NCI-H446 treated with DMSO at 0.1 percent for 48 hours (cell line): ENCODE results near the gene ARL8A.
"Not testable (repeated sequence)": the region's sequence is repeated elsewhere in the genome, so short reads cannot be mapped to it uniquely, and the experiment has no call there.

Experiments used
- DNase-seq: peaks from one replicate; lab custom pipeline; 2025; lab: John Stamatoyannopoulos, UW

Gene ARL8A

DNA sequence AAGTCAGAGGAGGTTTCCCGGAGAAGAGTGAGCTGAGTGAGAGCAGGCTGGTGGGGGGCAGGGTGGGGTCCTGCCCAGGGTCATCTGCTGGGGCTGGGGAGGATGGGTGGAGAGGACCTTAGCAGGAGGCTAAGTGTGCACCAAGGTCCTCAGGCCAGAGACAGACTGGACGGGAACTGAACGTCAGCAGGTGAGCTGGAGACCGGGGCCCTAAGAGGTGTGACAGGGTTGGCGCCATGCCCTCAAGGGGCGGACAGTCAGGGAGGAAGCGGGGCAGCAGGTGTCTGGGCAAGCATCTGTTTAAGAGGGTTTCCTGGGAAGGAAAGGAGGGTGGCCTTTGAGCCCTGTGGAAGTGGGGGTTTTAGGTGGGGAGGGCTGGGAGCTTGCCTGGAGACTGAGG is 29.5 kb upstream of the ARL8A start:
- no peak for DNase-seq

DNA sequence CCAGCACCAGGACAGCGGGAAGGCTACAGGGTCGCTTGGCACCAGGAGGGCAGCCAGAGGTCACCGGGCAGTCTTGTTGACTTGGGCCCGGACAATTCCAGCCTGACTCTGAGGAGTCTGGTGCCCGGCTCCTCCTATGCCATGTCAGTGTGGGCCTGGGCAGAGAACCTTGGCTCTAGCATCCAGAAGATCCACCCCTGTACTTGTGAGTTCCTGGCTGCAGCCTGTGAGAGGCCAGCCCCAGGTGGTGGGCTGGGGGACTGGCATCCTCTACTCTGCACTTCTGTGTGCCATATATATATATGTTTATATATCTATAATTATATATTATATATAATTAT is 27.4 kb upstream of the ARL8A start:
- no peak for DNase-seq

DNA sequence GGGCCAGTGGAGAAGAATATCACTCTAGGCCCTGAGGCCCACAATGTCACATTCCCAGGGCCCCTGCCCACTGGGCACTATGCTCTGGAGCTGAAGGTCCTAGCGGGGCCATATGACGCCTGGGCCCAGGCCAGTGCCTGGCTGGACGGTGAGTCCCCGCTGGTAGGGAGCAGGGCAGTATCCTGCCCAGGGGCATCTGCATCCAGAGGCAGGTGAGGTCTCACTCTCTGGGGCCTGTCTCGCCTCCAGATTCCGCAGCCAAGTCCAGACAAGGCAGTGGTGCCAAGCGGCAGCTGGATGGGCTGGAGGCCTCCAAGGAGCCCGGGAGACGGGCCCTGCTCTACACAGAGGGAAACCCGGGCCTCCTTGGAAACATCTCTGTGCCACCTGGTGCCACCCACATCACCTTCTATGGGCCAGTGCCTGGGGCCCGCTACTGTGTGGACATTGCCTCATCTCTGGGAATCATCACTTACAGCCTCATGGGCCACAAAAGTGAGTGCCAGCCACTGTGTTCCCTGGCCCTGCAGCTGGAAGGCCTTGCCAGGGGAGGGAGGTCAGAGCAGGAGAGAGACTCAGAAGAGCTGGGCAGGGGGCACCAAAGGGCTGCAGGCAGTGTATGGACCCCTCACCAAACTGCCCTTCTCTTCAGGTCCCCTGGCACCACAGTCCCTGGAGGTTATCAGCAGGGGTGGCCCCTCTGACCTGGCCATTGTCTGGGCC is 26.9 kb upstream of the ARL8A start:
- no peak for DNase-seq

DNA sequence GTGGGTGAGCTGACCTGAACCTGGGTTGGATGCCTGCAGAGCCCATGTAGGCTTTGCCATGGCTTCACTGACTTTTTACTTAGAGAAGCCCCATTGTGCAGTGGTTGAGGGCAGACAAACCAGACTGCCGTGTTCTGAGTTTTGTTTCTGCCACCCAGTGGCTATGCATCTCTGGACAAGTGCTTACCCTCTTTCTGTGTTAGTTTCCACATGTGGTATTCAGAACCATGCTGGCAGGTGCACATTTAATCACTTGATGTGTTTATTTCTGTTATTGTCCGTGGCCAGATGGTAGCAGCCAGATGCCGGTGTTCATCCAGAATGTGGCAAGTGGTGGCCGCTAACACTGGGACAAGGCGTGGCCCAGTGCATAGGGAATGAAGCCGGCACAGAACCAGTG is 26.2 kb upstream of the ARL8A start:
- no peak for DNase-seq

DNA sequence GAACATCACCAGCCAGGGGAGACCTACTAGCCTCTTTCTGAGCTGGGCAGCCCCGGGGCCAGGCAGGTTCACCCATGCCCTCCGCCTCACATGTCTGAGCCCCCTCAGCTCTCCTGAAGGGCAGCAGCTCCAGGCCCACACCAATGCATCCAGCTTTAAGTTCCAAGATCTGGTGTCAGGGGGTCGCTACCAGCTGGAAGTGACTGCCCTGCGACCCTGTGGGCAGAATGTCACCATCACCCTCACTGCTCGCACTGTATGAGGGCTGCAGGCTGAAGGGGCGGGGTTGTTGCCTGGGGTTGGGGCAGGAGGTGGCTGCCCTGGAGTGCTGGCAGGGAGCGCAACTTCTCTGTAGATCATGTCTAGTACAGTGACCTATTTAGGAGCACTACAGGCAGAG is 24.3 kb upstream of the ARL8A start:
- no peak for DNase-seq

DNA sequence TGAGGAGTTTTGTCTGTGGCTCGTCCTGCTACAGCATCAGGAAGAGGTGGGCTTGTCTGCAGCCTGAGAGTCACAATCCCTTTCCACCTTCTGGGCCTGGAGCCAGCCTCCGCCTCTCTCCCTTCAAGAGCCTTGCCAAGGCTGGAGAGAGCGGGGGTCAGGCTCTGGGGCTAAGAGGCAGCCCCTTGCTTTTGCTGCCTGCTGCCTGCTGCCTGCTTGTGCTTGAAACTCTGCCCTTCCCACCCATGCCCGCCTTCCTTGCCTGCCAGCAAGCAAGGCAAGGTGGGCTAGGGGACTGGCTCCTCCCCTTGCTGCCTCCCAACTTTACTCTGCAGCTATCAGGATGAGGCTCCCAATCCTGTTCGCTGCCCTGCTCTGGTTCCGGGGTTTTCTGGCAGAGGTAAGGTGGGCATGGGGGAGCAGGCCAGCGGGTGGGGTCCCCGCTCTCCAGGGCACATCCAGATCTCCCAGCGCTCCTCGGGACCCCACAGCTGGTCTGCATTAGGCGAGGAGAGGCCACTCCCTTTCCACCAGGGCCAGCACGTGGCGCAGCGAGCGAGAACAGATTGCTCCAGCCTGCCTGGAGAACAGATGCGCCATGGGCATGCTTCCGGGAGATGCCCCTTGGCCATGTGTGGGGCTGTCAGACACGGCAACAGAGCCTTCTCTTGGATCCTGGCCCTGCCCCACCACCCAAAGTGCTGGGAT is 23.3 kb upstream of the ARL8A start:
- peak; percentile 61 for DNase-seq

DNA sequence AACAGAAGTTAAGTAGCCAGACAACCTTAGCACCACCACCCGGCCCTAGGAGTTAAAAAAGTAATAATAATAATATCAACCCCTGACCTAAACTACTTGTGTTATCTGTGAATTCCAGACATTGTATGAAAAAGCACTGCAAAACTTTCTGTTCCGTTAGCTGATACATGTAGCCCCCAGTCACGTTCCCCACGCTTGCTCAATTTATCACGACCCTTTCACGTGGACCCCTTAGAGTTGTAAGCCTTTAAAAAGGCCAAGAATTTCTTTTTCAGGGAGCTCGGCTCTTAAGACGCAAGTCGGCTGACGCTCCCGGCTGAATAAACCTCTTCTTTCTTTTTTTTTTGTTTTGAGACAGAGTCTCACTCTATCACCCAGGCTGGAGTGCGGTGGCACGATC is 22.5 kb upstream of the ARL8A start:
- DNase-seq = not testable (repeated sequence)

DNA sequence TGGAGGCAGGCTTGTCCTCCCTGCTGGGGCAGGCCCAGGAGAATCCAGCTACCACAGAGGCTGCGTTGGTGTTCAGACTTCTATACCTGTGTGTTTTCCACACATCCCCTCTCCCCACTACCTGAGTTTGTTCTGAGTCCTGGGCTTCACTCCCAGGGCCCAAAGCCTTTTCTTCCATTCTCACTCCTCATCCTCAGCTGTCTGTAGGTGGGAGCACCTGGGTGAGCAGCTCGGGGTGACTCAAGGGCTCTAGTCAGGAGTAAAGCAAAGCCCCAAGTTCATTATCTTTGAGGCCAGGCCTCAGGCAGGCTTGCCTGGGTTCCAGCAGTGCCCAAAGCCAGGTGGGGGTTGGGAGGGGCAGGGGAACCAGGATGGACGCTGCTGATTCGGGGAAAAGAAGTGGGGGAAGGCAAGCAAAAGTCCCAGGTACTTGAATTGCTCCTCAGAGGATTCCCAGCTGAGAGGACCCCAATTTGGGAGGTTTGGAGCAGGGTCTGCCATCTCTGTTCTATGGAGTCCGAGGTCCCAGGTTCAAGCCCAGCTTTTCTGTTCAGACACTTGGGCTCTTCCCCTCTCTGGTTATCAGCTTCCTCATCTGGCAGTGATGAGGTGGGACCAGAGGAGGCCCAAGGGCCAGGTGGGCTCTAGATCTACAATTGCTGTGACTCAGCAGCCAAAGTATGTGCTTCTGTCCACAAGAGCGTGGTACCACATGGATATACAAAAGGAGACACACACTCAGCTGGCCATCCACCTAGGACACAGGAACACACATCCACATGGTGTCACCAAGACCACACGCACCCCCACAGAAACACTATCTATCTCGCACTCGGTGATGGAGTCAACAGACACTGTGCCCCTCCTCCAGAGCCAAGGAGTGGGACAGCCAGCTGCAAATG is 21.7 kb upstream of the ARL8A start:
- no peak for DNase-seq

DNA sequence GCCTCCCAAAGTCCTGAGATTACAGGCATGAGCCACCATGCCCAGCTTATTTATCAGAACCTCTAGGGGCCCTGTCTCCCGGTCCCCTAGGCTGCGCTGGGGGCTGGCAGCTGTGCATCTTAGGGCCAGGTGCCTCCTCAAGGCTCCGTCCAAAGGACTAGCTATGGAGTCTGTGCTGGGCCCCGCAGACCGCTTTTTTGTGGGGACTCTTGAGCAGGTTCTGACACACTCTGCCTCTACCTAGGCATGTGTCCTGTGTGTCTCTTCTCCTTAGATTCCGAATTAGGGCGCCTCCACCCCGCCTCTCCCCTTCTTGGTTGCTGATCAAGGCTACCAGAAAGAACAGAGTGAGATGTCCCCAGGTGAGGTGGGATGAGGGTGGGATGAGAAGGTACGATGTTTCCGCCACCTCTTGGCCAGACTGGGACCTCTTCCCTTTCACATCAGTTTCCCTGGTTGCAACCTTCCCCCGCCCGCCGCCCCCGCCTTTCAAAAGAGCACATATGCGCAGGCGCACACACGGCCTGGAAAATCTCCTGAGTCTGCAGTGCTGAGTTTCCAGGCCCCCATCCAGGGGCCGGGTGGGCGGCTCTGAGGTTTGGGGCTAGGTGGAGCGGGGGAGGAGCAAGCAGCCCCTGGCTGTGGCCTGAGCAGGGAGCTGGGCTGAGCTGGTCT is 20.9 kb upstream of the ARL8A start:
- DNase-seq = no peak

DNA sequence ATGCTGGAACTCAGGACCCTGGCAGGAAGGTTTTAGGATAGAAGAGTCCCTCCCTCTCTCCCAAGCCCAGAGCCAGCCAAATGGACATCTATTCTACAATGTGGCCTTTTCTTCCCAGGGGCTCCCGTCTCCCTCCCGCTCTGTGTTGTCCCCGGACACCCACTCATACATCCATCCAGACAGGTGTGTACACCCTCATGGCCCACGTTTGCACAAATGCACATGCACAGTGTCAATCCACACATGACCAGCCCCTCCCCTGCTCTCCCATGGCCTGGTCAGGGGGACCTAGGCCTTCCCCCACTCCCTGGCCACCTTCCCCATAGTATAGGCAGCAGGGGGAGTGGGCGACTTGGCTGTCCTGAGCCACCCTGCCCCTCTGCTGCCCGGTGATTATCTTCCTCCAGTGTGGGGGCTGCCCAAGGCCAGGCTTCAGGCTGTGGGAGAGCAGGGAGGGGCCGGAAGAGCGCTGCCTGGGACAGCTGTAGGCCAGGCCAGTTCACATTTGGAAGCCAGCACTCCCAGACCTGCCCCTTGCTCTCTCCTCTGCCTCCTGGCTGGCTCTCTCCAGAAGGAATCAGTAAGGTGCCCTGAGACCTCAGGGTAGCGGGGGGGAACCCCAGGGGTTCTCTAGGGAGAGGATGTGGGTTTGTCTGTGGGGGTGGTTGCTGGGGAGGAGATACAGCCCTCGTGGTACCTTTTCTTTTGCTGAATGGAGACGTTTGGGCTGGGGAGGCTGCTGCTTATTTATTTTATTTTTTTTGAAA is 19.9 kb upstream of the ARL8A start:
- DNase-seq = no peak

DNA sequence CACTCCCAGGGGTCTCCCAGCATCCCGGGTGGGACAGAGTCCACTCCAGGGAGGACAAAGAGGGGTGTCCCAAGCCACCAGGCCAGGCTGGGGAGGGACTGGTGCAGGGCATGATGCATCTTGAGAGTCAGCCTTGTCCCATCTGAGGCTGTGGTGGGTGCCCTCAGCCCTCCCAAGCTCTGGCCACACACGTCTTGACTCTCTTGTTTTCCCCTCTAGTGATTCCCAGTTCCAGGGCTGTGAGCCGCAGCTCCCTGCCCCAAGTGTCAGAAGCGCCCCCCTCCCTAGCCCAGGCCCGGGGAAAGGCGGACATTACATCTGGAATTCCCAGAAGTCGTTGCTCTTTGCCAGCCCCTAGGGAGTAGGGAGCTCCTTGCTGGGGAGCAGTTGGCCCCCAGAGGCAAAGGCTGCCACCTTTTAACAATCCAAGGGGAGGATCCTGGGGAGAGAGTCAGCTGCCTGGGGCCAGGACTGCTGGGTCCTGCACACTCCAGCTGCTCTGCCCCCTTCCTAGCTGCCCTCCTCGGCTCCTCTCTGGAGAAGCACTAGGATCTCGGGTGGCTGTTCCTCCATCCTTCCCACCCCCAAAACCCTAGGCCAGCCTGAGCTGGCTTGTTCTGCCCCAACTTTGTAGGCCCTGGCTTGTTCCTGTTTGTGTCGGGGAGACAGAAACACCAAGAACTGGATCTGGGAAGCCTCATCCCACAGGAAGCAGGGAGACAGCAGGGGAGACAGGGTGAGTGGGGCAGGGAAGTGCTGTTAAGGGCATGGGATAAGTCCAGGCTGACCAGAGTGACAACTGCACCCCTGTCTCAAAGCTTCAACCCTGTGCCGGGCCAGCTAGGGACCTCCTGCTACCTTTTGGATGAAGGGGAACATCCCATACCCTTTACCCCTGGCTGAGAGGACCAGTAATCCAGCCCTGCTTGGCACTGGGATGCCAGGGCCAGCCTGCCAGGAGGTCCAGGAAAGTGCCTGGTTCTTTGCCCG is 19.0 kb upstream of the ARL8A start:
- no peak for DNase-seq

DNA sequence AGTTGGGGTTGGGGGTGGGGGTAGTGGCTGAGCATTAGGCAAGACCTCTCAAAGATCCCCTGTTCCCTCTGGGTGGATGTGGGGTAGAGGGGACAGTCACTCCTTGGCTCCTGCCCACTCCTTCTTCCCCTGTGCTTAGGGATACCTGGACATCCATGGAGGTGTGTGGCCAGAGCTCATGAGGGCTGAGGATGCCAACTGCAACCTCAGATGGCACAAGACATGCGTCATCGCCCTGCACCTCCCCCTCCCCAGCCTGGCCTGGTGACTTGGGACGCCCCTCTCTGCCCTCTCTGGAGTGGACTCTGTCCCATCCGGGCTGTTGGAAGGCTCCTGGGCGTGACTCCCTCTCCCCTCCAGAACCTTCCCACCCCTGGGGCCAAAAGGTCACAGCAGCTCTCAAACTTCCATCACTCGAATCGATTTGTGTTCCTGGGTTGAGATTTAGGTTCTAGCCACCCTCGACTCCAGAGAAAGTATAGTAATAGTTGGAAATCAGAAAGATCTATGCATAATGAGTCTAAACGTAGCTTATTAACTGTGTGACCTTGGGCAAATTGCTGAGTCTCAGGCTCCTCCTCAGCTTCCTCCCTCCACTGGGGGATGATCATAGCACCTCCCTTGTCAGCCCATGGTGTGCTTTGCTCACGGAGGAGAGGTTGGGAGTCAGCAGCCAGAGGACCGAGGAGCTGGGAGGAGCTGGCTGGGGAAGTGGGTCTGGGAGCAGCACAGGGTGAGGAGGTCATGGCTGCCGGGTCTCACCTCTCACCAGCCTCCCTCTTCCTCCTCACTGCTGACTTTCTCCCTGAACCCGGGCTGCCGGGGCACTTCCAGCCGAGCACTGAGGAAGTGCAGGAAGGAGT is 18.1 kb upstream of the ARL8A start:
- DNase-seq = no peak

DNA sequence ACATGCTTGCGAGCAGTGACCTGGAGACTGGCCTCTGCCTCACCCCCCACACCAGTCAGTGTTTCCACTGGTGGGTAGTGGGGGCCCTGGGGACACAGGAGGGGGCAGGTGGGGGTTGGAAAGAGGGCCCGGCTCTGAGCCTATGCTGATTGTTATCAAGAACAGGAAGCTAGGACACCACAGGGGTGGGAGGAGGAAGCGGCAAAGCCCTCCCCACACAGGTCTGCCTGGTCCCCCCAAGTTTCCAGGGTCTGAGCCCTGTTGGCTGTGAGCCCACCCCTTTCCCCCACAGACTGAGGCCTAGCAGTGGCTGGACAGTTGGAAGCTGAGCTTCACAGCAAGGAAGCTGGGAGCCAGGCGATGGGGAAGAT is 17.5 kb upstream of the ARL8A start:
- DNase-seq = no peak

DNA sequence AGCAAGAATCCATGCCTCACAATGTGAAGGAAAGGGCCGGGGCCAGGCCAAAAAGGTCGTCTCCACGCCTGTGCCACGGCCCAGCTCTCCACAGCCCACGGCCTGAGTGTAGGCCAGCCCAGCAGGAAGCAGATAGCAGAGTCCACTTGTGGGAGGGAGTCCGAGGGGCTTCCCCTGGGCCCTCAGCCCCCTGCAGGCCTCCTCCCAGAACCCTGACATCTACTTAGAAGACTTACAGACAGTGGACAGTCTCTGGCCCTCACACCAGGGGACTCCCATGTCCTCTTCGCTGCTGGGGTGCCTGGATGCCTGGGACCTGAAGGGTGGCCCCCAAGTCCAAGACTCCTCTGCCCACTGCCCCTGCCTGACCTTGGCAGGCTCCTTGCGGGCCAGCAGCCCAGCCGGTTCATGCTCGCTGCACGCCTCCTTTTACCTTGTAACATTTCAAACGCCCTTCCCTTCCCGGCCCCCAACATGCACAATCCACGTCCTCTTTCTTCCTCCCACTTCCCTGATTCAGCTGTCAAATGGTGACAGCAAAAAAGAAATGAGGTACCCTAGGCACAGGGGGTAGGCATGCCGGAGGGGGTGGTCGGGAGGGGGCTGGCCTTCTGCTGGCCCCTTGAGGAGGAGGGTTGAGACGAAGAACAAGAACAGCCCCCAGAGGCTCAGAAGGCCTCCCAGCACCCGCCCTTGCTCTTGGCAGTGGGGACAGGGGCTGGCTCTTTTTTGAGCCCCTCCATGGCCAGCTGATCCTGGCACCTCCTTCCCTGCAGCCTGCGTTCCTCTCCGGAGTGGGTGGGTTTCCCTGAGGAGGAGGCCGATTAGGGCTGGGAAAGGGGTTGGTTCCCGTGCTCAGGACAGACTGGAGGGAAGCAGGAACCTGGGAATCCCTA is 16.9 kb upstream of the ARL8A start:
- no peak for DNase-seq

DNA sequence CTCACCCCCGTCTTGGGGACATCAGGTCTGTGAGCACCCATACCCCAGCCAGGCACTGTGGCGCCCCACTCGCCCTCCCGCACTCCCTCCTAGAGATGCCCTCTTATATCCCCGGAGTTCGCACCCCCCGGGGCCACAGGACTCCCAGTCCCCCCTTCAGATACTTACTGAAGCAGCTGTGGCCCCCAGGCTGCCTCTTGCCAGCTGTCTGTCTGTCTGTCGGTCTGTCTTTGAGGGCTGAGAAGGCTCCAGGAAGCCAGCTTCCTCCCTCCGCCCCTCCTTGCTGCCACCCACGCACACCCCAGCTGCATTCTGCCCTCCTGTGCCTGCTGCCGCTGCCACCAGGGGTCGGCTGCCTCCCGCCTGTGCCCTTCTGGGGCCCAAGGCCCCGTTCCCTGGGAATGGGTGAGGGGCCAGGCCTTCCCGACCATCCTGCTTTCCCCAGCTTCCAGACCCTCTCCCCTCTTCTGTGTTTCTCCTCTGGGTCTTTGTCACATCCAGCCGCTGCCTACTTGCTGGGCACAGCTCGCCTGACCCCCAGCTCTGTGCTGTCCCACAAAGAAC is 15.9 kb upstream of the ARL8A start, which contains the start of gene PTPN7:
Gene PTPN7, minus strand, starts transcription at position 226 of the 564 bp plus-strand sequence. CDS start 1,200 bp downstream, outside the sequence.
- no peak for DNase-seq

DNA sequence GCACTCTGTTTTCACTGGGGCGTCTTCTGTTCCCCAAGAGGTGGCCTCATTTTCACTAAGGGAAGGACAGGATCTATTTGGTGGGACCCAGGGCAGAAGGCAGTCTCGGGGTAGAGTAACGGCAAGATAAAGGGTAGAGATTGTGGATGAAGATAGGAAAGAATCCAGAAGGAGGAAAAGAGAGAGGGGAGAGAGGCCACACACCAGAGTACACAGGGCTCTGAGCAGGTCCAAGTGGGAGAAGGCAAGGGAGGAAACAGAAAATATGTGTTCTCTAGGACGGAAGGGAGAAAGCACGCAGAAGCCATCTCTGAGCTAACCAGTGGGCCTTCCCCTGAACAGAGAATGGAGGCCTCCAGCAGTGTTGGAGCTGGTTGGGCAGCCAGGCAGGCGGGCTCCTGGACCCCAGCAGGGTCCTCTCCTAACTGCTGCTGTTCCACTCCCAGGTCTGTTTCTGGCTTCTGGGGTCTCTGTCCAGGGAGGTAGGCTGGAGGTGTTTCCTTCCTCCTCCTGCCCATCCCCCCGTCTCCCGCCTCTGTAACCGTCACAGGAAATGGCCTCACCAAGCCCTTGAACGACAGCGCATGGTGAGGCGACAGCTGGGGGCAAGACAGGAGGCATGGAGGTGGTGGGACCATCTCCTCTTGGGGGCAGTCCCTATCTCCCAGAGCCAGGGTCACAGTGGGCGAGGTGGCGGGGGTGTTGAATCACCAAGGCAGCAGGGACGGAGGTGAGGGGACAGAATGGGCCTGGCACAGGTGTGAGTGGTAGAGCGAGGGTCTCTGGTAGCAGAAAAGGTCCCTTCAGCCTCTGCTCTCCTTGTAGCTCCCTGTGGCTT is 15.2 kb upstream of the ARL8A start:
- no peak for DNase-seq
